Measurements from ENCODE around the gene ZNF324. TPM values are rescaled to one million over a fixed set of nuclear protein-coding genes. Genes with fewer than 3 reads are reported as not detected.
"Not testable (repeated sequence)": the region's sequence is repeated elsewhere in the genome, so short reads cannot be mapped to it uniquely, and the experiment has no call there.

Gene ZNF324
- total and polyA plus RNA-seq, 12 donors, result 2.6 to 6.1 (median 4.8) TPM

DNA sequence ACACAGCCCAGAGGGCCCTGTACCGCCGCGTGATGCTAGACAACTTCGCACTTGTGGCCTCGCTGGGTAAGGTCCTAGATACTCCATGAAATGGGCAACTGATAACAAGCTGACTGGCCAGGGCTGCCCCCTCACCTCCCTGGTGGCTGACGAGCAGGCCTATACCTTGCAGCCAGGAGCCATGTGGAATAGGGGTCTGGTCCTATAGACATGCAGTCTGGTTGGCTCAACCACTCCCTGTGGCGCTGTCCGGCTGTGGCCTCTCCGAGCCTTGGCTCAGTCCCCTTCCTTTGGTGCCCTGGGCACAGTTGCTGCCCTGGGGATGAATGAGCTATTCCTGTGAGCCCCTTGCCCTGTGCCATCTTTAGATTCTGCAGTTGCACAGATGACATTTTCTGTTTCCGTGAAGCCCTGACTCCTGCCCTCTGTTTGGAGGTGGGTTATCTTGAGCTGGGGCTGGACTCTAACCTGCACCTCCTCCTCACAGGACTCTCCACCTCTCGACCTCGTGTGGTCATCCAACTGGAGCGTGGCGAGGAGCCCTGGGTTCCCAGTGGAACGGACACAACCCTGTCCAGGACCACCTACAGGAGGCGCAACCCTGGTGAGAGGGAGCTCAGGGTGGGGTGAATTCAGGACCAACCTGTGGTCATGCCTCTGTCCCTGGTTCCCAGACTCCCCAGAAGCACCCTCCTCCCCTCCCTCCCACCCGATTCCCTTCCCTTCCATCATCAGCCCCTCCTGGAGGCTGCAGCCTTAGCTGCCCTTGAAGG lies 2.5 kb downstream of the ZNF324 start:
- no peak for DNase-seq
- TF ChIP-seq, protein P1, sequence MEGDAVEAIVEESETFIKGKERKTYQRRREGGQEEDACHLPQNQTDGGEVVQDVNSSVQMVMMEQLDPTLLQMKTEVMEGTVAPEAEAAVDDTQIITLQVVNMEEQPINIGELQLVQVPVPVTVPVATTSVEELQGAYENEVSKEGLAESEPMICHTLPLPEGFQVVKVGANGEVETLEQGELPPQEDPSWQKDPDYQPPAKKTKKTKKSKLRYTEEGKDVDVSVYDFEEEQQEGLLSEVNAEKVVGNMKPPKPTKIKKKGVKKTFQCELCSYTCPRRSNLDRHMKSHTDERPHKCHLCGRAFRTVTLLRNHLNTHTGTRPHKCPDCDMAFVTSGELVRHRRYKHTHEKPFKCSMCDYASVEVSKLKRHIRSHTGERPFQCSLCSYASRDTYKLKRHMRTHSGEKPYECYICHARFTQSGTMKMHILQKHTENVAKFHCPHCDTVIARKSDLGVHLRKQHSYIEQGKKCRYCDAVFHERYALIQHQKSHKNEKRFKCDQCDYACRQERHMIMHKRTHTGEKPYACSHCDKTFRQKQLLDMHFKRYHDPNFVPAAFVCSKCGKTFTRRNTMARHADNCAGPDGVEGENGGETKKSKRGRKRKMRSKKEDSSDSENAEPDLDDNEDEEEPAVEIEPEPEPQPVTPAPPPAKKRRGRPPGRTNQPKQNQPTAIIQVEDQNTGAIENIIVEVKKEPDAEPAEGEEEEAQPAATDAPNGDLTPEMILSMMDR (IDR thresholded peaks at IDR 0.05), result no peak
- Histone ChIP-seq H3K9me3 (no peaks in the 10 kb centered on the region), H3K36me3 (peaks cover 0 to 50% (median 12%) of the 10 kb centered on the region in 9 donors), H3K4me3 (no peak overlapping the region), H3K4me1 (peaks cover 6 to 23% (median 15%) of the 10 kb centered on the region in 9 donors), H3K27ac (no peak overlapping the region), H3K27me3 (no peaks in the 10 kb centered on the region)
- intact Hi-C loops (cut with DNase I), result no loop called here
- WGBS, 2 donors, result 91 to 92% methylated on average over 17 of the region's 17 CpGs
- no peak for ATAC-seq

DNA sequence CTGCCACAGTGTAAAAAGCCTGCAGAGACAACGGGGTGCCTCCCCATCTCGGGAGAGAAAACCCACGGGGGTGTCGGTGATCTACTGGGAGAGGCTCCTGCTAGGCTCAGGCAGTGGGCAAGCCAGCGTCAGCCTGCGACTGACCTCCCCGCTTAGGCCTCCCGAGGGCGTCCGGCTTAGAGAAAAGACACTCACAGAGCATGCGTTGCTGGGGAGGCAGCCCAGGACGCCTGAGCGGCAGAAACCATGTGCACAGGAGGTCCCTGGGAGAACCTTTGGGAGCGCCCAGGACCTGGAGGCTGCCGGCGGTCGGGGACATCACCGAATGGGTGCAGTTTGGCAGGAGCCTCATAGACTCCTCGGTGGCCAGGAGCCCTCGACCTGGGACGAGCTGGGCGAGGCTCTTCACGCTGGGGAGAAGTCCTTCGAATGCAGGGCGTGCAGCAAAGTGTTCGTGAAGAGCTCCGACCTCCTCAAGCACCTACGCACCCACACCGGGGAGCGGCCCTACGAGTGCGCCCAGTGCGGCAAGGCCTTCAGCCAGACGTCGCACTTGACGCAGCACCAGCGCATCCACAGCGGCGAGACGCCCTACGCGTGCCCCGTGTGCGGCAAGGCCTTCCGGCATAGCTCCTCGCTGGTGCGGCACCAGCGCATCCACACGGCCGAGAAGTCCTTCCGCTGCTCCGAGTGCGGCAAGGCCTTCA lies 4.1 kb downstream of the ZNF324 start:
- ATAC-seq; DNase-seq; H3K27ac ChIP-seq; H3K27me3 ChIP-seq; H3K9me3 ChIP-seq; intact Hi-C loops (cut with DNase I); H3K4me3 ChIP-seq: not testable (repeated sequence)
- peaks cover 6 to 31% (median 24%) of the 10 kb centered on the region in 9 donors for H3K4me1 ChIP-seq
- H3K36me3 ChIP-seq, result peaks cover 0 to 50% (median 12%) of the 10 kb centered on the region in 9 donors
- 93 to 96% methylated on average over 29 of the region's 53 CpGs for WGBS, 2 donors

DNA sequence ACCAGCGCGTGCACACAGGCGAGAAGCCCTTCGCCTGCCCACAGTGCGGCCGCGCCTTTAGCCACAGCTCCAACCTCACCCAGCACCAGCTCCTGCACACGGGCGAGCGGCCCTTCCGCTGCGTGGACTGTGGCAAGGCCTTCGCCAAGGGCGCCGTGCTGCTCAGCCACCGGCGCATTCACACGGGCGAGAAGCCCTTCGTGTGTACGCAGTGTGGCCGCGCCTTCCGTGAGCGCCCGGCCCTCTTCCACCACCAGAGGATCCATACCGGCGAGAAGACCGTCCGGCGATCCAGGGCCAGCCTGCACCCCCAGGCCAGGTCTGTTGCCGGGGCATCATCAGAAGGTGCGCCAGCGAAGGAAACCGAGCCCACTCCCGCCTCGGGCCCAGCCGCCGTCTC lies 4.9 kb downstream of the ZNF324 start:
- Histone ChIP-seq H3K4me3 (no peak overlapping the region), H3K36me3 (peaks cover 0 to 50% (median 12%) of the 10 kb centered on the region in 9 donors), H3K27me3 (no peaks in the 10 kb centered on the region), H3K27ac (no peak overlapping the region), H3K4me1 (peaks cover 7 to 32% (median 23%) of the 10 kb centered on the region in 9 donors), H3K9me3 (no peaks in the 10 kb centered on the region)
- DNase-seq (no peak), ATAC-seq (no peak)
- TF ChIP-seq, protein P1 (IDR thresholded peaks at IDR 0.05), result no peak
- intact Hi-C loops (cut with DNase I), result no loop called here
- WGBS, 2 donors, result 96 to 97% methylated on average over 39 of the region's 39 CpGs

DNA sequence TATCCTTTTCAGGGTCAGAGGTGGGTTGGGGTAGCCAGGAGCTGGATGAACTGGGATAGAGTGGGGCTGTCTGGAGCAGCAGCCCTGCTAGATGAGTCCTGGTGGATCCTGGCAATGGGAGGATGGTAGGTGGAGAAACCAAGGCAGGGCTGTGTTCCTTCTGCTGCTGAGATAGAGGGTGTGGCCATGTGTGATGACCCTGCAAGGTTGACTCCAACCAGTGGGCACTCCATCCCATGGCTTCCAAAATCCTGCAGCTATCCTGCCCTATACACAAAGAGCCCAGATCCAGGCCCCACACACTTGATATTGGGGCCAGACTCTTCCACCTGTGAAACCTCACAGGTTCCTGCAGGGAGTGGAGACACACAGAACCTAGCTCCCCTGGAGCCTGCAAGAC lies 6.9 kb downstream of the ZNF324 start:
- DNase-seq (no peak), ATAC-seq (no peak)
- peaks cover 5 to 24% (median 18%) of the 10 kb centered on the region in 9 donors for H3K4me1 ChIP-seq
- H3K27me3 ChIP-seq, result no peaks in the 10 kb centered on the region
- peaks cover 0 to 52% (median 12%) of the 10 kb centered on the region in 9 donors for H3K36me3 ChIP-seq
- no peak overlapping the region for H3K27ac ChIP-seq
- no peaks in the 10 kb centered on the region for H3K9me3 ChIP-seq
- TF ChIP-seq, protein P1 (IDR thresholded peaks at IDR 0.05), result no peak
- intact Hi-C loops (cut with DNase I), result no loop called here
- no peak overlapping the region for H3K4me3 ChIP-seq
